HUDEP-2 (cell line): ENCODE data around the gene SLX1A.
"Not testable (repeated sequence)": the region's sequence is repeated elsewhere in the genome, so short reads cannot be mapped to it uniquely, and the experiment has no call there.

Experiments used
- DNase-seq, 76 experiments: peaks; one replicate each; lab custom pipeline; 2025; ENCODE audit not compliant: unreplicated experiment in 76 of 76; lab: John Stamatoyannopoulos, UW

The SLX1A gene

GRCh38 chr16:30184096-30184890 is 9.4 kb upstream of the SLX1A start:
- DNase-seq: no peak

DNA sequence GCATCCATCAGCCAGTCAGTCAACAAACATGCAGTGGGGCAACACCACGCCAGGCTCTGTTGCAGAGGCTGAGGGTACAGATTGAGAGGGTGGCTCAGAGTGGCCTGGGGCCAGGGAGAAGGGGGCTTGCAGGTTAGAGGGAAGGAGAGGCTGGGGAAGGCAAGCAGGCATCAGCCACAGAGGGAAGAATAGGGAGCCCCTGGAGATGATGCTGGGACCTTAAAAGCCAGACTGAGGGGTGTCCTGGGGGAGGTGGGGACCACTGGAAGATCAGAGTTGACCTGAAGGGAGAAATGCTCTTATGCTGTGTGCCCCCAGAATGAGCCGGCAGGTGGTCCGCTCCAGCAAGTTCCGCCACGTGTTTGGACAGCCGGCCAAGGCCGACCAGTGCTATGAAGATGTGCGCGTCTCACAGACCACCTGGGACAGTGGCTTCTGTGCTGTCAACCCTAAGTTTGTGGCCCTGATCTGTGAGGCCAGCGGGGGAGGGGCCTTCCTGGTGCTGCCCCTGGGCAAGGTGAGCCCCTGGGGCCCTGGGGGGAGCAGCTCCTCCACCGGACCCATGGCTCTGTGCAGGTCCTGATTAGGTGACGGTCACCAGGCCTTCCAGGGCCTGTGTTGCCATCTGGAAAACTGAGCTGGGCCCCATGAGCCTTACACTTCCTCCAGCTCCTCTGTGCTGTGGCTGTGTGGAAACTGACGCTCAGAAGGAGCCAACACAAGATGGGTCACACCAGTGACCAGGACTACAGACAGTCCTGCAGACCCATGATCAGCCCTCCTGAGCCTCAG is 8.6 kb upstream of the SLX1A start:
- DNase-seq: no peak

GRCh38 chr16:30185683-30186421 is 7.8 kb upstream of the SLX1A start:
- no peak for DNase-seq

GRCh38 chr16:30186444-30186781 is 7.3 kb upstream of the SLX1A start:
- no peak for DNase-seq

GRCh38 chr16:30186782-30187555 is 6.7 kb upstream of the SLX1A start:
- peak in 52 of 76 experiments; percentile 3 to 72 (median 46) for DNase-seq

DNA sequence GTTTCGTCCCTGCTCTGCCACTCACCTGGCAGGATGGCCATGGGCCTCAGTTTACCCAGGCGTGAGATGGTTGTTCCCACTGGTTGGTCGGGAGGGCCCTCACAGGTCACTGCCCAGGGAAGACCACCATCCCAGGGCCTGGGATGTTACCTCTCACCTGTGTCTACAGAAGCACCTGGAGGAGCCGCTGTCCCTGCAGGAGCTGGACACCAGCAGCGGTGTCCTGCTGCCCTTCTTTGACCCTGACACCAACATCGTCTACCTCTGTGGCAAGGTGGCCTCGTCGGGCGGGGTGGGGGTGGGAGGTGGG is 6.2 kb upstream of the SLX1A start:
- no peak for DNase-seq

- no peak for DNase-seq
Measured at GRCh38 chr16:30187971-30188561, 5.6 kb upstream of the SLX1A start.

- DNase-seq: not testable (repeated sequence)
Measured at GRCh38 chr16:30191158-30191557, 2.5 kb upstream of the SLX1A start.

DNA sequence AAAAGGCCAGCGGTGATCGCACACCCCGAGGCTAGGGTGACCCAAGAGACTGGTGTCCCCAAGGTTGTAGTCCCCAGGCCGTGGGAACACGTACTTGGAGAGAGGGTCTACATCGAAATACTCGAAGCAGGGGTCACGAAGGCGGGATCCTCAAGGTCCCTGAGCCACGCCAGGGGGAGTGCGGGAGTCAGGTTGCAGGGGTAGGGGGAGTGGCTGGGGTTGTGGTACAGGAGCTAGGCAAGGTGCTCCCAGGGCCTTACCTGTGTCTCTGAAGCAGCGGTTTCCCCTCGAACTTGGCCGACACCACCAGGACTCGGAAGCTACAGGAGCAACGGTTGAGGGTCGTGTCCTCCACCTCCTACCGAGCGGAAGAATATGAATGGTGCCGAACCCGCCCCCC is 577 bp upstream of the SLX1A start:
- DNase-seq: not testable (repeated sequence)

- not testable (repeated sequence) for DNase-seq
Measured at GRCh38 chr16:30194172-30194925, 674 bp downstream of the SLX1A start.

GRCh38 chr16:30197001-30197400 is 3.3 kb downstream of the SLX1A start:
- DNase-seq: not testable (repeated sequence)

DNA sequence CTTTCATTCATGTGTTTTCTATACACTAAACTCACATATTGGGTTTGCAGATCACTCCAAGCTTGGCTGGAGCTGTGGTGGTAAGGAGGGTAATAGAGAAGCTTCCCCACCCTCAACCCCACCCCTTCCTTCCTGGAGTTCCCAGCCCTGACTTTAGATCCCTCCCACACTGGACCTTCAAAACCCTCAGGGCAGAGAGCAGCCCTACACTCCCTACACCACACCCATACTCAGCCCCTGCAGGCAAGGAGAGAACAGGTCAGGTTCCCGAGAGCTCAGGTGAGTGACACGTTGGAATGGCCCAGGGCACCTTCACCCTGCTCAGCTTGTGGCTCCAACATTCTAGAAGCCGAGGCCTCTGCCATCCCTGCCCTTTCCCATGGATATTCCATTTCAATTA is 5.4 kb downstream of the SLX1A start, which contains the start of gene SULT1A3:
TSS of gene SULT1A3 (plus strand) at position 207 of the 400 bp plus-strand sequence. CDS start 1,474 bp downstream, outside the sequence.
- DNase-seq: not testable (repeated sequence)

DNA sequence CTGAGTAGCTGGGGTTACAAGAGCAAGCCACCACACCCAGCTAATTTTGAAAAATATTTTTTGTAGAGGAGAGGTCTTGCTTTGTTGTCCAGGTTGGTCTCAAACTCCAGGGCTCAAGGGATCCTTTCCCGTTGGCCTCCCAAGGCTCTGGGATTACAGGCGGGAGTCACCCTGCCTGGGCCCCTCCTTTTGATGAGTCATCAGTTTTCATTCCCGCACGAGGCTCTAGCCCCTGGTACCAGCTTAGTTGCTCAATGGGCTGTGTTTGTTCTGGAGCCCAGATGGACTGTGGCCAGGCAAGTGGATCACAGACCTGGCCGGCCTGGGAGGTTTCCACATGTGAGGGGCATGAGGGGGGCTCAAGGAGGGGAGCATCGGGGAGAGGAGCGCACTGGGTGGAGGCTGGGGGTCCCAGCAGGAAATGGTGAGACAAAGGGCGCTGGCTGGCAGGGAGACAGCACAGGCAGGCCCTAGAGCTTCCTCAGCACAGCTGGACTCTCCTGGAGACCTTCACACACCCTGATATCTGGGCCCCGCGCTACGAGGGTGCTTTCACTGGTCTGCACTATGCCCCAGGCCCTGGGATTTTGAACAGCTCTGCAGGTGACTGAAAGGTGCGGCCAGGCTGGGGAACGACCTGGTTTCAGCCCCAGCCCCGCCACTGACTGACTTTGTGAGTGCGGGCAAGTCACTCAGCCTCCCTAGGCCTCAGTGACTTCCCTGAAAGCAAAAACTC is 6.1 kb downstream of the SLX1A start:
- not testable (repeated sequence) for DNase-seq

DNA sequence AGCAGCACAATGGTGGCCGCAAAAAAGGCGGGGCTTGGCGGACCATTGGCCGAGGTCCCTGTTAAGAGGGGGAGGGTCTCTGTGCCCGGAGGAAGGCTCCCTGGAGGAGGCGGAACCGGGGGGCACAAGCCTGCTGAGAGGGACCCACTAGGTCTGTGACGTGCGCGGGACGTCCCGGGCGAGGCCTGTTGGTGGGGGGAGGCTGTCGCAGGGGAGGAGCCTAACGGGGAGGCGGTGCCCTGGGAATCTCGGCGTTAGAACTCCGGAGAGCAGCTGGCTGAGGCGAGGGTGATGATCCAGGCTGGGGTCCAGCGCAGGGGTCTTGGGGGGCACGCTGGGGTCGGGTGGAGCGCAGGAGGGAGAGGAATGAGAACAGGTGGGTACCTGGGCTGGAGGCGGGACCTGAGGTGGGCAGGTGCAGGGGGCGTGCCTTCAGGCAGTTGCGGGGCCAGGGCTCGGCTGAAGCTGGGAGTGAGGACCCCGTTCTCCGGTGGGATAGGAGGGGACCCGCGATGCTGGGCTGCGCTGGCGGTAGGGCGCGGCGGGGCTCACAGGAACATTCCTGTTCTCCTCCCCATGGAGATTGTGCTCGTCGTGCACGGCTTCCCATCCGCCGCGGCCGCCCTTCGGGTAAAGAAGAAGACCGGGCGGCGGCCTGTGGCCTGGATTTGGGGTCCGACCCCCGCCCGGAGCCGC is 12.0 kb downstream of the SLX1A start:
- DNase-seq: not testable (repeated sequence)

DNA sequence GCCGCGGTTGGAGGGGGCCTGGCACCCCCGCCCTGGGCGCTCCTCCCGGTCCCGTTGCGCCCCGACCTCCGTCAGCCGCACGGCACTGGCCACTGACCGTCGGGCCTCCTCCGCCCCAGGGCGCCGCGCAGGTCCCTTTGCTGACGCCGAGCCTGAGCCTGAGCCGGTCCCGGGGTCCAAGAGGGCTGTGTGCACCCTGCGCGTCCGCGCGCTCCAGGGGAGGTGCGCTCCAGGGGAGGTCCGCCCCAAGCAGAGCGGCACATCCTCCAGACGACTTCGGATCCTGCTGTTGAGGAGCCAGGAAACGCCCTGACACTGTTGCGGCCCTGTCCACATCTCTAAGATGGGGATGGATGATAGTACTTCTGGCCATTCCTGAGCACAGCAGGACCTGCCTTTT is 12.6 kb downstream of the SLX1A start:
- DNase-seq: not testable (repeated sequence)

DNA sequence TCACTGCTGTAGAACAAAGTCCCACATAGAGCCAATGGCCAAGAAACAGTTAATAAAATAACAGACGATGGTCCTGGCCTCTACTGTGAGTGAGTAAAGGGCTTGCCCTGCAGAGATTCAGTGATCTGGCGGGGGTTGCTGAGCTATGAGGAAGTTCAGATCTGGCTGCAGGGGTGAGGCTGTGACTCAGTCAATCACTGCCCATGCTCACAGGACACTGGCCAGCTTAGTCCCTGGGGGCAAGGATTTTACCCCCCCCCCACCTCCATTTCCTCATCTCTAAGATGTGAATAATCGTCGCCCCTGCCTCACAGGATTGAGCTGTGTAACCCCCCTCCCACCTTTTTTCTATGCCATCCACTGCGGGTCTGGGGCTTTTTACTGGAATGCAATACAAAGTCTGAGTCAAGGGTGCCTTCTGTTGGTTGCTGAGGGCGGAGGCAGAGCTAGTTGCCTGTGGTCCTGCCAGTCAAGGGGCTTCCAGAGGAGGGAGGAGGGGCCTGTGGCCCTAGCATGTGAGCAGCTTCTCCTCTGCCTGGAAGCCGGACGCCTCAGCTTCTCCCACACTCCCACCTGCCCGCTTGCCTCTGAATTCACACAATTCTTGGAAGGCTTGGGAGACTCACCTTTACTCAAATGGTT is 13.5 kb downstream of the SLX1A start:
- not testable (repeated sequence) for DNase-seq

DNA sequence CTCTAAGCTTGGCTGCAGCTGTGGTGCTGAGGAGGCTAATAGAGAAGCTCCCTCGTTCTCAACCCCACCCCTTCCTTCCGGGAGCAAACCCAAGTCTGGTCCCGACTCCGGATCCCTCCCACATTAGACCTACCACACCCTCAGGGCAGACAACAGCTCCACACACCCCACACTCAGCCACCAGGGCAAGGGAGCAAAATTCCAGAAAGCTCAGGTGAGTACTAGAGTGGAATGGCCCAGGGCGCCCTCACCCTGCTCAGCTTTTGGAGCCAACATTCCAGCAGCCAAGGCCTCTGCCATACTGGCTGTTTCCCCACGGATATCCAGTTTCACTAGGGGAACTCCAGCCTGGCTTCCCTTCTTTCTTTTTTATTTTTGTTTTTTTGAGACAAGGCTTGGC is 15.4 kb downstream of the SLX1A start:
- DNase-seq: not testable (repeated sequence)

DNA sequence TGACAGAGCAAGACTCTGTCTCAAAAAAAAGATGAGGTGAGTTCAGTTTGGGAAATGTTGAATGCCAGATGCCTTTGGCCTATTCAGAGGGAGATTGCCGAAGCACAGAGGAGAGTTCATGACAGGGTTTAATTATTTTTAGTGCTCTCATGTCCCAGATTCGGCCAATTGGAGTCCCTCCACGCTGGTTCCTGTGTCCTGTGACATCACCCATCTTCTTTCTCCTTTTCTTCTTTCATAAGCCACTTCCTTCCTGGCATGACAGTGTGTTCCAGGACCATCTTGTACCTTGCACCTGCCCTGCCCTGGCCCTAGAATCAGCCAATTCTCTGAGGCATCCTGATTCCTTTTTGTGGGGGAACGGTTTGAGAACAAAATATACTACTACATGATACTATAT is 17.7 kb downstream of the SLX1A start:
- not testable (repeated sequence) for DNase-seq
